ENCODE data around the gene MRPS33.

DNA sequence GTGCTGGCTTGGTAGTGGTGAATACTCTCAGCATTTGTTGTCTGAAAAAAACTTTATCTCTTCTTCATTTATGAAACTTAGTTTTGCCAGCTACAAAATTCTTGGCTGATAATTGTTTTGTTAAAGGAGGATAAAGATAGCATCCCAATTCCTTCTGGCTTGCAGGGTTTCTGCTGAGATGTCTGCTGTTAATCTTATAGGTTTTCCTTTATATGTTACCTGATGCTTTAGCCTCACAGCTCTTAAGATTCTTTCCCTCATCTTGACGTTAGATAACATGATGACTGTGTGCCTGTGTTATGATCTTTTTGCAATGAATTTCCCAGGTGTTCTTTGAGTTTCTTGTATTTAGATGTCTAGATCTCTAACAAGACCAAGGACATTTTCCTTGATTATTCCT, 9.9 kb upstream of the MRPS33 start:
- TF ChIP-seq, protein P1, sequence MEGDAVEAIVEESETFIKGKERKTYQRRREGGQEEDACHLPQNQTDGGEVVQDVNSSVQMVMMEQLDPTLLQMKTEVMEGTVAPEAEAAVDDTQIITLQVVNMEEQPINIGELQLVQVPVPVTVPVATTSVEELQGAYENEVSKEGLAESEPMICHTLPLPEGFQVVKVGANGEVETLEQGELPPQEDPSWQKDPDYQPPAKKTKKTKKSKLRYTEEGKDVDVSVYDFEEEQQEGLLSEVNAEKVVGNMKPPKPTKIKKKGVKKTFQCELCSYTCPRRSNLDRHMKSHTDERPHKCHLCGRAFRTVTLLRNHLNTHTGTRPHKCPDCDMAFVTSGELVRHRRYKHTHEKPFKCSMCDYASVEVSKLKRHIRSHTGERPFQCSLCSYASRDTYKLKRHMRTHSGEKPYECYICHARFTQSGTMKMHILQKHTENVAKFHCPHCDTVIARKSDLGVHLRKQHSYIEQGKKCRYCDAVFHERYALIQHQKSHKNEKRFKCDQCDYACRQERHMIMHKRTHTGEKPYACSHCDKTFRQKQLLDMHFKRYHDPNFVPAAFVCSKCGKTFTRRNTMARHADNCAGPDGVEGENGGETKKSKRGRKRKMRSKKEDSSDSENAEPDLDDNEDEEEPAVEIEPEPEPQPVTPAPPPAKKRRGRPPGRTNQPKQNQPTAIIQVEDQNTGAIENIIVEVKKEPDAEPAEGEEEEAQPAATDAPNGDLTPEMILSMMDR (conservative IDR thresholded peaks at IDR 0.05; ENCODE audit: low read depth in 2 of 2): no peak
- no peak for TF ChIP-seq POLR2AphosphoS5 (IDR thresholded peaks at IDR 0.05; ENCODE audit: low read depth)
- no peak for TF ChIP-seq JUNB (IDR thresholded peaks at IDR 0.05; ENCODE audit: unreplicated experiment)
- no peak for TF ChIP-seq EZH2 (IDR thresholded peaks at IDR 0.05; ENCODE audit: low read depth, unreplicated experiment)
- no peak for TF ChIP-seq ZNF114 (CRISPR knock-in tag; IDR thresholded peaks at IDR 0.05)
- TF ChIP-seq, protein P2, sequence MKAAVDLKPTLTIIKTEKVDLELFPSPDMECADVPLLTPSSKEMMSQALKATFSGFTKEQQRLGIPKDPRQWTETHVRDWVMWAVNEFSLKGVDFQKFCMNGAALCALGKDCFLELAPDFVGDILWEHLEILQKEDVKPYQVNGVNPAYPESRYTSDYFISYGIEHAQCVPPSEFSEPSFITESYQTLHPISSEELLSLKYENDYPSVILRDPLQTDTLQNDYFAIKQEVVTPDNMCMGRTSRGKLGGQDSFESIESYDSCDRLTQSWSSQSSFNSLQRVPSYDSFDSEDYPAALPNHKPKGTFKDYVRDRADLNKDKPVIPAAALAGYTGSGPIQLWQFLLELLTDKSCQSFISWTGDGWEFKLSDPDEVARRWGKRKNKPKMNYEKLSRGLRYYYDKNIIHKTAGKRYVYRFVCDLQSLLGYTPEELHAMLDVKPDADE (IDR thresholded peaks at IDR 0.05): no peak

Measured in GM23338 (cell line).